Prostate gland (tissue), 2 donors: Measurements from ENCODE around the gene RPTOR.

Experiments
- POLR2AphosphoS5 ChIP-seq: sonication (generic); formaldehyde crosslinking; IDR thresholded peaks from one replicate; pipeline ENCODE4 v1.6.1; 2017; ENCODE audit warnings: antibody characterized with exemption
- TF ChIP-seq, protein P1 (sequence below), 4 experiments: fragments of 200-600 bp in 2 of 4; fragments of 450-650 bp in 2 of 4; sonication (generic) in 2 of 4; IDR thresholded peaks; 1 replicate in 3 of 4; 2 replicates in 1 of 4; pipeline ENCODE4 v1.5.1; 2016 to 2019; ENCODE audit warnings: antibody characterized with exemption in 4 of 4, mild to moderate bottlenecking in 2 of 4, moderate library complexity in 2 of 4

GRCh38 chr17:81012574-81013447, 468.2 kb downstream of the RPTOR start:
- TF ChIP-seq, protein P1, sequence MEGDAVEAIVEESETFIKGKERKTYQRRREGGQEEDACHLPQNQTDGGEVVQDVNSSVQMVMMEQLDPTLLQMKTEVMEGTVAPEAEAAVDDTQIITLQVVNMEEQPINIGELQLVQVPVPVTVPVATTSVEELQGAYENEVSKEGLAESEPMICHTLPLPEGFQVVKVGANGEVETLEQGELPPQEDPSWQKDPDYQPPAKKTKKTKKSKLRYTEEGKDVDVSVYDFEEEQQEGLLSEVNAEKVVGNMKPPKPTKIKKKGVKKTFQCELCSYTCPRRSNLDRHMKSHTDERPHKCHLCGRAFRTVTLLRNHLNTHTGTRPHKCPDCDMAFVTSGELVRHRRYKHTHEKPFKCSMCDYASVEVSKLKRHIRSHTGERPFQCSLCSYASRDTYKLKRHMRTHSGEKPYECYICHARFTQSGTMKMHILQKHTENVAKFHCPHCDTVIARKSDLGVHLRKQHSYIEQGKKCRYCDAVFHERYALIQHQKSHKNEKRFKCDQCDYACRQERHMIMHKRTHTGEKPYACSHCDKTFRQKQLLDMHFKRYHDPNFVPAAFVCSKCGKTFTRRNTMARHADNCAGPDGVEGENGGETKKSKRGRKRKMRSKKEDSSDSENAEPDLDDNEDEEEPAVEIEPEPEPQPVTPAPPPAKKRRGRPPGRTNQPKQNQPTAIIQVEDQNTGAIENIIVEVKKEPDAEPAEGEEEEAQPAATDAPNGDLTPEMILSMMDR (IDR thresholded peaks at IDR 0.05), result no peak
- no peak for TF ChIP-seq POLR2AphosphoS5
